Measurements from ENCODE around the gene AZIN2. TPM values are rescaled to one million over a fixed set of nuclear protein-coding genes. Genes with fewer than 3 reads are reported as not detected.

AZIN2 gene
- total and polyA plus RNA-seq, 9 of the 15 experiments (the other 6 are each of a cell fraction or from before 2014, with no cell fraction given) = 0.06 to 0.91 (median 0.42) TPM; not detected in 2

- TF ChIP-seq SRSF9 (IDR thresholded peaks at IDR 0.05; ENCODE audit: borderline replicate concordance, low read depth, low read length) (no peak), FOS (IDR thresholded peaks at IDR 0.05; ENCODE audit: extremely low read depth, insufficient read length) (peak; percentile 99), ZC3H4 (CRISPR knock-in tag; IDR thresholded peaks at IDR 0.05; ENCODE audit: borderline replicate concordance) (no peak), ELF4 (CRISPR knock-in tag; IDR thresholded peaks at IDR 0.05) (peak; percentile 75), MAX (CRISPR knock-in tag; IDR thresholded peaks at IDR 0.05) (peak; percentile 99), BRF1 (IDR thresholded peaks at IDR 0.05; ENCODE audit: borderline replicate concordance, extremely low read depth, insufficient read length) (no peak), ZNF41 (CRISPR knock-in tag; conservative IDR thresholded peaks at IDR 0.05) (peak; percentile 63), HDAC8 (tag; IDR thresholded peaks at IDR 0.05) (no peak), BMI1 (IDR thresholded peaks at IDR 0.05; ENCODE audit: low read length) (no peak), BCOR (IDR thresholded peaks at IDR 0.05) (0 out of 2 replicates have a peak, but pooled peaks have one; percentile 12), ZNF217 (CRISPR knock-in tag; IDR thresholded peaks at IDR 0.05) (no peak), ZFP1 (CRISPR knock-in tag; IDR thresholded peaks at IDR 0.05) (no peak), RBM14 (IDR thresholded peaks at IDR 0.05; ENCODE audit: borderline replicate concordance, insufficient read depth, low read depth, low read length) (0 out of 2 replicates have a peak, but pooled peaks have one; percentile 88), NELFE (IDR thresholded peaks at IDR 0.05; ENCODE audit: insufficient read depth, insufficient read length) (no peak), ZNF316 (IDR thresholded peaks at IDR 0.05) (no peak), FOXK1 (CRISPR knock-in tag; IDR thresholded peaks at IDR 0.05; ENCODE audit: borderline replicate concordance) (peak; percentile 86; the same call in 1 of the 2 replicates), CHCHD3 (CRISPR knock-in tag; IDR thresholded peaks at IDR 0.05) (no peak), GABPA (tag; conservative IDR thresholded peaks at IDR 0.05; ENCODE audit: low read depth) (peak; percentile 92), ZNF778 (CRISPR knock-in tag; IDR thresholded peaks at IDR 0.05) (no peak), ZNF77 (CRISPR knock-in tag; IDR thresholded peaks at IDR 0.05) (no peak)
- TF ChIP-seq, protein P1, sequence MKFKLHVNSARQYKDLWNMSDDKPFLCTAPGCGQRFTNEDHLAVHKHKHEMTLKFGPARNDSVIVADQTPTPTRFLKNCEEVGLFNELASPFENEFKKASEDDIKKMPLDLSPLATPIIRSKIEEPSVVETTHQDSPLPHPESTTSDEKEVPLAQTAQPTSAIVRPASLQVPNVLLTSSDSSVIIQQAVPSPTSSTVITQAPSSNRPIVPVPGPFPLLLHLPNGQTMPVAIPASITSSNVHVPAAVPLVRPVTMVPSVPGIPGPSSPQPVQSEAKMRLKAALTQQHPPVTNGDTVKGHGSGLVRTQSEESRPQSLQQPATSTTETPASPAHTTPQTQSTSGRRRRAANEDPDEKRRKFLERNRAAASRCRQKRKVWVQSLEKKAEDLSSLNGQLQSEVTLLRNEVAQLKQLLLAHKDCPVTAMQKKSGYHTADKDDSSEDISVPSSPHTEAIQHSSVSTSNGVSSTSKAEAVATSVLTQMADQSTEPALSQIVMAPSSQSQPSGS (CRISPR knock-in tag; IDR thresholded peaks at IDR 0.05) = no peak
- TF ChIP-seq, protein P2, sequence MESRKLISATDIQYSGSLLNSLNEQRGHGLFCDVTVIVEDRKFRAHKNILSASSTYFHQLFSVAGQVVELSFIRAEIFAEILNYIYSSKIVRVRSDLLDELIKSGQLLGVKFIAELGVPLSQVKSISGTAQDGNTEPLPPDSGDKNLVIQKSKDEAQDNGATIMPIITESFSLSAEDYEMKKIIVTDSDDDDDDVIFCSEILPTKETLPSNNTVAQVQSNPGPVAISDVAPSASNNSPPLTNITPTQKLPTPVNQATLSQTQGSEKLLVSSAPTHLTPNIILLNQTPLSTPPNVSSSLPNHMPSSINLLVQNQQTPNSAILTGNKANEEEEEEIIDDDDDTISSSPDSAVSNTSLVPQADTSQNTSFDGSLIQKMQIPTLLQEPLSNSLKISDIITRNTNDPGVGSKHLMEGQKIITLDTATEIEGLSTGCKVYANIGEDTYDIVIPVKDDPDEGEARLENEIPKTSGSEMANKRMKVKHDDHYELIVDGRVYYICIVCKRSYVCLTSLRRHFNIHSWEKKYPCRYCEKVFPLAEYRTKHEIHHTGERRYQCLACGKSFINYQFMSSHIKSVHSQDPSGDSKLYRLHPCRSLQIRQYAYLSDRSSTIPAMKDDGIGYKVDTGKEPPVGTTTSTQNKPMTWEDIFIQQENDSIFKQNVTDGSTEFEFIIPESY (CRISPR knock-in tag; IDR thresholded peaks at IDR 0.05) = peak; percentile 76; the same call in 1 of the 2 replicates
- TF ChIP-seq, protein P3, sequence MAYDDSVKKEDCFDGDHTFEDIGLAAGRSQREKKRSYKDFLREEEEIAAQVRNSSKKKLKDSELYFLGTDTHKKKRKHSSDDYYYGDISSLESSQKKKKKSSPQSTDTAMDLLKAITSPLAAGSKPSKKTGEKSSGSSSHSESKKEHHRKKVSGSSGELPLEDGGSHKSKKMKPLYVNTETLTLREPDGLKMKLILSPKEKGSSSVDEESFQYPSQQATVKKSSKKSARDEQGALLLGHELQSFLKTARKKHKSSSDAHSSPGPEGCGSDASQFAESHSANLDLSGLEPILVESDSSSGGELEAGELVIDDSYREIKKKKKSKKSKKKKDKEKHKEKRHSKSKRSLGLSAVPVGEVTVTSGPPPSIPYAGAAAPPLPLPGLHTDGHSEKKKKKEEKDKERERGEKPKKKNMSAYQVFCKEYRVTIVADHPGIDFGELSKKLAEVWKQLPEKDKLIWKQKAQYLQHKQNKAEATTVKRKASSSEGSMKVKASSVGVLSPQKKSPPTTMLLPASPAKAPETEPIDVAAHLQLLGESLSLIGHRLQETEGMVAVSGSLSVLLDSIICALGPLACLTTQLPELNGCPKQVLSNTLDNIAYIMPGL (CRISPR knock-in tag; IDR thresholded peaks at IDR 0.05) = peak; percentile 84
Observed at GRCh38 chr1:33036526-33037503, 44.1 kb upstream of the AZIN2 start, which contains the start of gene AK2 (continued).

All from K562 (cell line).